Gastrocnemius medialis (tissue), 4 donors: ENCODE results near the gene PRKG1.

Experiments
- POLR2A ChIP-seq, 2 donors: fragments of 450-650 bp; IDR thresholded peaks; one replicate each; pipeline ENCODE4 v1.6.1; 2017; ENCODE audit warnings: antibody characterized with exemption in 2 of 2, mild to moderate bottlenecking in 2 of 2, moderate library complexity in 2 of 2
- TF ChIP-seq, protein P1 (sequence below), 5 experiments: fragments of 450-650 bp in 3 of 5; fragments of 200-600 bp in 2 of 5; sonication (generic) in 2 of 5; IDR thresholded peaks in 4 of 5; conservative IDR thresholded peaks in 1 of 5; 1 replicate in 4 of 5; 2 replicates in 1 of 5; pipeline ENCODE4 v1.5.1; 2016 to 2019; ENCODE audit warnings: antibody characterized with exemption in 5 of 5, mild to moderate bottlenecking in 3 of 5, moderate library complexity in 3 of 5

DNA sequence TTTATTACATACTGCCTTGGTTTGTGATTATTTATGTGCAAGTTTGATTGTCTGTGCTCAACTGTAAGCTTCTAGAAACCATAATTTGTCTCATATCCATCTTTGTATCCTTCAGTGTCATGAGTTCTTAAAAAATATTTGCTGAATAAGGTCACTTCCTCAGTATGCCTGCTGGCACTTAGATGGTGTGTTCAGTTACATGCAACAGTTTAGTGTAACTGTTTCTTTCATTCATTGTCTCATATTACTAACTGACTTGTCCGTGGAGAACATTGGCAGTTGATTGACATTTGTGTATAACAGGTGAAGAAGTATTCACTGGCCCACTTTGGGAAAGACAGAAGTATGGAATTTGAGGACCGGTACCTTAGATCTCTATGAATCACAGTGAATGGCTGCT is 236.9 kb downstream of the PRKG1 start:
- TF ChIP-seq, protein P1, sequence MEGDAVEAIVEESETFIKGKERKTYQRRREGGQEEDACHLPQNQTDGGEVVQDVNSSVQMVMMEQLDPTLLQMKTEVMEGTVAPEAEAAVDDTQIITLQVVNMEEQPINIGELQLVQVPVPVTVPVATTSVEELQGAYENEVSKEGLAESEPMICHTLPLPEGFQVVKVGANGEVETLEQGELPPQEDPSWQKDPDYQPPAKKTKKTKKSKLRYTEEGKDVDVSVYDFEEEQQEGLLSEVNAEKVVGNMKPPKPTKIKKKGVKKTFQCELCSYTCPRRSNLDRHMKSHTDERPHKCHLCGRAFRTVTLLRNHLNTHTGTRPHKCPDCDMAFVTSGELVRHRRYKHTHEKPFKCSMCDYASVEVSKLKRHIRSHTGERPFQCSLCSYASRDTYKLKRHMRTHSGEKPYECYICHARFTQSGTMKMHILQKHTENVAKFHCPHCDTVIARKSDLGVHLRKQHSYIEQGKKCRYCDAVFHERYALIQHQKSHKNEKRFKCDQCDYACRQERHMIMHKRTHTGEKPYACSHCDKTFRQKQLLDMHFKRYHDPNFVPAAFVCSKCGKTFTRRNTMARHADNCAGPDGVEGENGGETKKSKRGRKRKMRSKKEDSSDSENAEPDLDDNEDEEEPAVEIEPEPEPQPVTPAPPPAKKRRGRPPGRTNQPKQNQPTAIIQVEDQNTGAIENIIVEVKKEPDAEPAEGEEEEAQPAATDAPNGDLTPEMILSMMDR (IDR thresholded peaks at IDR 0.05 in 4 of 5, conservative IDR thresholded peaks at IDR 0.05 in 1 of 5) = no peak
- no peak for TF ChIP-seq POLR2A (IDR thresholded peaks at IDR 0.05)
